ENCODE data around the gene BRK1.
"Not testable (repeated sequence)": the region's sequence is repeated elsewhere in the genome, so short reads cannot be mapped to it uniquely, and the experiment has no call there.

BRK1 gene

GRCh38 chr3:10142707-10143560, 27.5 kb downstream of the BRK1 start:
- DNase-seq = no peak

- DNase-seq = no peak
Measured at GRCh38 chr3:10145685-10146084, 30.2 kb downstream of the BRK1 start.

GRCh38 chr3:10149226-10149625, 33.8 kb downstream of the BRK1 start:
- DNase-seq = no peak

- no peak for DNase-seq
Measured at GRCh38 chr3:10150987-10151386, 35.5 kb downstream of the BRK1 start.

GRCh38 chr3:10154335-10155122, 39.1 kb downstream of the BRK1 start:
- DNase-seq = no peak

GRCh38 chr3:10155123-10155472, 39.6 kb downstream of the BRK1 start:
- no peak for DNase-seq

- no peak for DNase-seq
Measured at GRCh38 chr3:10155658-10156057, 40.2 kb downstream of the BRK1 start.

GRCh38 chr3:10157031-10157430, 41.6 kb downstream of the BRK1 start:
- no peak for DNase-seq

GRCh38 chr3:10158555-10158954, 43.1 kb downstream of the BRK1 start:
- DNase-seq = not testable (repeated sequence)

GRCh38 chr3:10160346-10160745, 44.9 kb downstream of the BRK1 start:
- no peak for DNase-seq

- peak in 1 of 56 donors; percentile 23 for DNase-seq
Measured at GRCh38 chr3:10160925-10161324, 45.5 kb downstream of the BRK1 start.

- no peak for DNase-seq
Measured at GRCh38 chr3:10162185-10162584, 46.7 kb downstream of the BRK1 start.

- not testable (repeated sequence) for DNase-seq
Measured at GRCh38 chr3:10164201-10164545, 48.7 kb downstream of the BRK1 start.

- DNase-seq = peak in 49 of 56 donors; percentile 10 to 80 (median 47)
Measured at GRCh38 chr3:10164546-10165393, 49.3 kb downstream of the BRK1 start, which contains the start of gene IRAK2. Gene IRAK2, plus strand, starts transcription at chr3:10164919. Its CDS starts 36 bp downstream, at chr3:10164955.

- no peak for DNase-seq
Measured at GRCh38 chr3:10166213-10166604, 50.7 kb downstream of the BRK1 start.

- no peak for DNase-seq
Measured at GRCh38 chr3:10169000-10169496, 53.6 kb downstream of the BRK1 start.

GRCh38 chr3:10170915-10171478, 55.5 kb downstream of the BRK1 start:
- no peak for DNase-seq

- no peak for DNase-seq
Measured at GRCh38 chr3:10173095-10173925, 57.8 kb downstream of the BRK1 start.

- peak in 35 of 56 donors; percentile 24 to 80 (median 52) for DNase-seq
Measured at GRCh38 chr3:10173926-10174435, 58.5 kb downstream of the BRK1 start.

GRCh38 chr3:10175334-10175733, 59.9 kb downstream of the BRK1 start:
- DNase-seq = not testable (repeated sequence)

Data from amygdala (tissue), 56 donors.